SH-SY5Y (cell line): Measurements from ENCODE around the gene VIL1.

Experiments used
- GATA2 ChIP-seq: IDR thresholded peaks from 2 replicates; pipeline ENCODE4 v1.6.1; 2011; ENCODE audit warnings: mild to moderate bottlenecking, low read depth, low read length
- GATA3 ChIP-seq: IDR thresholded peaks from 2 replicates; pipeline ENCODE4 v1.6.1; 2011; ENCODE audit warnings: low read depth, mild to moderate bottlenecking, low read length, moderate library complexity

DNA sequence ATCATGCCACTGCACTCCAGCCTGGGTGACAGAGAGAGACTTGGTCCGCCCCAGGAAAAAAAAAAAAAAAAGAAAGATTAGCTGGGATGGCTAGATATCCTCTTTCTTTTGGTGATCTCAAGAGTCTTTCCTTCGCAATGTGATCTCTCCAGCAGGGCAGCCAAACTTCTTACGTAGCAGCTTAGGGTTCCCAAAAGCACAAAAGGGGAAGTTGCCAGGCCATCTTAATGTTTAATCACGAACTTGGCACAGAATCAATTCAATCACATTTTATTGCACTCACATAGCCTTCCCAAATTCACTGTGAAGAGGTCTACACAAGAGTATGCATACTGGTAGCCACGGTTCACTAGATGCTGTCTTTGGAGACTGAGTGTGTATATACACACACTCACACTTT is 53.1 kb downstream of the VIL1 start:
- TF ChIP-seq GATA2 (no peak), GATA3 (no peak)
